Skin epidermis (tissue), 12 donors: ENCODE results near the gene MIXL1.
"Not testable (repeated sequence)": the region's sequence is repeated elsewhere in the genome, so short reads cannot be mapped to it uniquely, and the experiment has no call there.

Source experiments
- H3K27ac ChIP-seq, 21 experiments: fragments of 200-600 bp; sonication (generic) in 11 of 21; one replicate each; pipeline ENCODE4 v1.5.0; 2020; ENCODE audit warnings: mild to moderate bottlenecking in 3 of 21, inconsistent platforms in 2 of 21, moderate library complexity in 2 of 21
- H3K4me3 ChIP-seq, 7 experiments: fragments of 200-600 bp; sonication (generic) in 2 of 7; one replicate each; pipeline ENCODE4 v1.5.0; 2020; ENCODE audit warnings: inconsistent platforms in 2 of 7, mild to moderate bottlenecking in 2 of 7, moderate library complexity in 1 of 7

Gene MIXL1

DNA sequence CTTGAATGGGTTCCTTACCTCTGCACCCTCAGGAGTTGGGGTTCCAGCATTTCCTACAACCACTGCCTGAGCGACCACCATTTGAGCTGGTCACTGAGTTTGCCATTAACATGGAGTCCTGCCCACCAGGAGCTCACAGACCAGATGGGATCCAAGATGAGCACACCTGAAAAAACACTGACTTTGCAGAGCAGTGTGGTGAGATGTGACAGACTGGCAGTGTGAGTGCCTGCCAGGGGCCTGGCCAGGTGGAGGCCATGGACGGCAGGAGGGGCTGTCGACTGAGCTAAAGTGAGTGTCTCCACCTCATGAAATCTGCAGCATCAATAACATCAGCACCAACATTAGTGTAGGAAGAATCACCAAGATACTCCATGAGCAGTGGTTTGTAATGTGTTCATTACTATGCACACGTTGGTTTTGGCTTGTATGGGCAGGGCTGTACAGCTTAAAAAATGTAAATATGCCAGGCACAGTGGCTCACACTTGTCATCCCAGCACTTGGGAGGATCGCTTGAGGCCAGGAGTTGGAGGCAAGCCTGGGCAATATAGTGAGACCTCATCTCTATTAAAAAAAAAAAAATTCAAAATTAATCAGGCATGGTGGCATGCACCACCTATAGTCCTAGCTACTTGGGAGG is 12.2 kb upstream of the MIXL1 start:
- Histone ChIP-seq H3K4me3 (no peak overlapping the region), H3K27ac (no peak overlapping the region)

- H3K27ac ChIP-seq = no peak overlapping the region
- no peak overlapping the region for H3K4me3 ChIP-seq
Observed at GRCh38 chr1:226212545-226212944, 10.9 kb upstream of the MIXL1 start.

- H3K4me3 ChIP-seq = no peak overlapping the region
Observed at GRCh38 chr1:226215239-226215638, 8.2 kb upstream of the MIXL1 start.

DNA sequence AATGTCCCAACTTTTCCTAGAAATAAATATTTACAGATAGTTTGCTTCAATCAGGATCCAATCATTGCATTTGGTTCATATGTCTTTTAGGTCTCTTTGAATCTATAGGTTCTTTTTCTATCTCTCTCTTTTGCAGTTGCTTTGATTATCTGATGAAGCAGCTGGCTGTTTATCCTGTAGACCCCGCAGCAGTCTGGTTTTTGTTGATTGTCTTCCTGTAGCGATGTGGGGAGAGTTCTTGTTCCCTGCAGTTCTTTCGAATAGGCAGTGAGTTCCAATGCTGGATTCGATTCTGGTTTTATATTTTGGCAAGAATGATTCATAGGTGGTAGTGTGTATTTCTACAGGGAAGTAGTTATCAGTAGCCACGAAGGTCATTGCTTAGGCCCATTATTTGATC is 7.4 kb upstream of the MIXL1 start:
- H3K4me3 ChIP-seq = no peak overlapping the region
- H3K27ac ChIP-seq = no peak overlapping the region

More at GRCh38 chr1:226215239-226215638, 8.2 kb upstream of the MIXL1 start:
- H3K27ac ChIP-seq = no peak overlapping the region

- no peak overlapping the region for H3K4me3 ChIP-seq
- no peak overlapping the region for H3K27ac ChIP-seq
Observed at GRCh38 chr1:226217273-226217672, 6.2 kb upstream of the MIXL1 start.

DNA sequence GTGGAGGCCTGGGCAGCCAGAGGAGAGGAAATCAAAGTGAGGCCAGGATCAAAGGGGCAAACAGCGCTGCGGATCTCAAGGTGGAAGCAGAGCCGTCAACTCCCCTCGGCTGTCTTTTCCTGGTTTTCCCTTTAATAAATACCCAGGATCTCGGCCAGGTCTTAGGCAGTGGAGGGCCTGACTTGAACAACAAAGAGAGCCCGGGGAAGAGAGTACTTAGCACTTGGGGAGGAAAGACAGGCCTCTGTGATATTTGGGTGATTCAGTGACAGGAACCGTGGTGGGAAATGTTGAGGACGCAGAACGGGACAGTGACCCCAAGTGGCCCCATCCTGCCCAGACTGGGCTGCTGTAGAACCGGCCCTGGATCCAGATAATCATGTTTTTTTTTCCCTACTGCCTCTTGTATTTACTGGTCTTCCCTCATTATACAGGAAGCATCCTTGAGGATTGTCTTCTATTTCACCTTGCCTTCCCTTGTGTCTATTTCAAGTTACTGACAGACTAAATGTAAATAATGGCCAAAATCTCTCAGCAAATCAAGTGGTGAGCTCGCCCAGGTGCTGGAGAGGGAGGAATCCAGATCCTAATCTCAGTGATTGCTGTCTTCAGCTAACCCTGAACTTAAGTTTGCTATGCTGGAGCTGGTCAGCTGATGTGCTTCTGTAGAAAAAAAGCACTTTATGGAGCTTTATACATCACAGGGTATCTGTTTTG is 2.8 kb upstream of the MIXL1 start:
- H3K27ac ChIP-seq = peak overlapping the region in 1 of 21 experiments; percentile 69
- H3K4me3 ChIP-seq = no peak overlapping the region

DNA sequence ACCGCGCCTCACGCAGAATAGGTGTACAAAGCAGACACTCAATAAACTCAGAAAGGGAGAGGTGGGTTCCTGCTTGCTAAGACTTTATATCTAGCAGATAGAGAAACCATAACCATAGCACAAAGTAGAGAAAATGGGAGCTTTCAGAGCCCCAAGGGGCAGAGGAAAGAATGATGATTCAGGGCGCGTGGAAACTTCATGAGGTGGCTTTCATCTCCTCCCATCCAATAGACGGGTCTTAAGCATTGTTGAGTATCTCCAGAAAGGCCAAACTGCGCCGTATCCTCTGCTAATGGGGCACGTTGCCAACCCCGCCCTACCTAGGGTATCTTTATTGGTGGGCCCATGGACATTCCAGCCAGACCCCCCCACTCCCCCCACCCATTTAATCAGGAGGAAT is 778 bp upstream of the MIXL1 start:
- no peak overlapping the region for H3K4me3 ChIP-seq
- no peak overlapping the region for H3K27ac ChIP-seq

DNA sequence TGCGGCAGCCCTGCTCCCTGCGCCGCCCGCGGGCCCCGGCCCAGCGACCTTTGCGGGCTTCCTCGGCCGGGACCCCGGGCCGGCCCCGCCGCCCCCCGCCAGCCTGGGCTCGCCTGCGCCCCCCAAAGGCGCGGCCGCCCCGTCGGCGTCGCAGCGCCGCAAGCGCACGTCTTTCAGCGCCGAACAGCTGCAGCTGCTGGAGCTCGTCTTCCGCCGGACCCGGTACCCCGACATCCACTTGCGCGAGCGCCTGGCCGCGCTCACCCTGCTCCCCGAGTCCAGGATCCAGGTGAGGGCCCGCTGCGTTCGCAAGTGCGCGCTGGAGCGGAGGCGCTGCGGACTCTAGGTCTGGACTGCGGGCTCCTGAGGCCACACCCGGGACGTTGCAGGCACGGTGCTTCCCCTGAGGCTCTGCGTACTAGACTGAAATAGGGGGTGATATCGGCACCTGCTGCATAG is 351 bp downstream of the MIXL1 start:
- H3K27ac ChIP-seq = no peak overlapping the region
- peak overlapping the region in 6 of 7 experiments; percentile 22 to 46 (median 36) for H3K4me3 ChIP-seq

DNA sequence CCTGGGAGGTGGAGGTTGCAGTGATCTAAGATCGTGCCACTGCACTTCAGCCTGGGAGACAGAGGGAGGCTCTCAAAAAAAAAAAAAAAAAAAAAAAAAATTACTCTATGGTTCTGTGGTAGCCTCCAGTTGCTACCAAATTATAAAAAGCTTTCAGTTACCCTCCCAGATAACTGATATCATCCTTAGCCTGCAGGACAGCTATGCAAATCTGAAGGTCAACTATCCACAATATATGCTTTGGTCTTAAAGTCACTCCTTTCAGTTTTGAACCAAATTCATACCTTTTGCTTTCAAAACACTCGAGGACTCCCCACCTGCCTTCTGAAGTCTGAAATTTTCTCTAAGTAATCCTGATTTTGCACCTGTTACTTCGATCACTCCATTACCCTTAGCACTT is 3.1 kb downstream of the MIXL1 start:
- no peak overlapping the region for H3K27ac ChIP-seq
- no peak overlapping the region for H3K4me3 ChIP-seq

DNA sequence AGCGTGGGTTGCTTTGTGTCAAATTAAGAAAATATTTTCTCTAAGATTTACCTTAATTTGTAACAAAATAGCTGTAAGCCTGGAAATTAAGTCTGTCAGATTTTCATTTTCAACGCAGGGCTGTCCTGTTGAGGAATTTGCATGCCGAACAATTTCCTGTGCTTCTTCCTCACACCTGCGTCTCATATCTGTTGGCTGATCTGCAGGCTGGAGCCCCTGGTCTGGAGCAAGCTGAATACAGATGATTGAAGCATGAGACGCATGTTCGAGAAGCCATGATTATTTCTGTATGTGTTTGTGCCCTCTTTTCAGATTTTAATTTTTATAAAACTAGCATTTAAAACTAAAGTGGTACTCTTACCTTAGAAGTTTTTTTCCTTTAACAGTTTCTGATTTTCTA is 9.8 kb downstream of the MIXL1 start:
- Histone ChIP-seq H3K4me3 (no peak overlapping the region), H3K27ac (no peak overlapping the region)

- Histone ChIP-seq H3K4me3 (no peak overlapping the region), H3K27ac (no peak overlapping the region)
Observed at GRCh38 chr1:226233806-226234205, 10.3 kb downstream of the MIXL1 start.

DNA sequence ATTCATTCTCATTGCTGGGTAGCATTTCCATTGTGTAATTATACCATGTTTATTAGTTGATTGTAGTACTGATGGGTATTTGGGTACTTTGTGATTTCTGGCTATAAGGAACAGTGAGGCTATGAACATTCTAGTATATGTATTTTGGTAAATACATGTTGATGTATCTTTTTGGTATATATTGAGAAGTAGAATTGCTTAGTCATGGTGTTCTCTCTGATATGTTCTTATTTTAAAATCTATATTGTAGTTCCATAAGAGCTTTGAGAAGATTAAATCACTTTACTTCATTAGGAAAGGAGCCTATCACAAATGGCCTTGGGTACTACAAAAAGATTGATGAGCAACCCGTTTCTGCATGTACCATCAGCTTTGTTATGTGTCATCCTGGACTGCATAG is 13.4 kb downstream of the MIXL1 start:
- Histone ChIP-seq H3K27ac (no peak overlapping the region), H3K4me3 (no peak overlapping the region)

DNA sequence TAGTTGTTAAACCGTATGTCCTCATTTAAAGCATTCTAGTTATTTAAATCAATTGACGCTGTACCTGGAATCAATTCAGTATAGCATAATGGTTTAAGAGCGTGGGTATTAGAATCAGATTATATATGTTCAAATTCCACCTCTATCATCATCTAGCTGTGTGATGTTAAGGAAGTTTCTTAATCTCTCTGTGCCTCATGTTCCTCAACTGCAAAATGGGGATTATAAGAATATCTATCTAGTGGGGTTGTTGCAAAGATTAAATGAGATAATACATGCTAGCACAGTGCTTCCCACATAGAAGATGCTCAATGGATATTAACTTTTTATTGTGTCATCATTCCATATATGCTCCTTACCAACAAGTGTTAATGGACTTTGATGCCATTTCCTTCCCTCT is 16.0 kb downstream of the MIXL1 start:
- Histone ChIP-seq H3K27ac (no peak overlapping the region), H3K4me3 (no peak overlapping the region)

GRCh38 chr1:226248091-226248490 is 24.6 kb downstream of the MIXL1 start:
- H3K4me3 ChIP-seq = no peak overlapping the region
- H3K27ac ChIP-seq = no peak overlapping the region

DNA sequence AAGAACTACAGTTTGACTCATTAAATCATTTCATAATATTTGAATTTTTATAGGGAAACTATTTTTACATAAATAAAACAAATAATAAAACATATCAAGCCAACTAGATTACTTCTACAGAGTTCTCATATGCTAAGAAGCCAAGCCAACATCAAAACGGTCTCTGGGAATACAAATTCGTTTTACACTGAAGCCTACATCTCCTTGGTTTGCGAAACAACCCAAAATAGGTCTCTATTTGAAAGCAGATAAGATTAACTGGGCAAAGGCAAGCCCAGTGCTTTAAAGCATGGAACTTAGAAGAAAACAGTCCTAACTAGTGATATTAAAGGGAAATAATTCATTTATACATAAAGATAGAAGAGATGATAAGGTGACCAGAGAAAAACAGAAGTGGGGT is 25.3 kb downstream of the MIXL1 start:
- Histone ChIP-seq H3K4me3 (no peak overlapping the region), H3K27ac (no peak overlapping the region)

- Histone ChIP-seq H3K4me3 (no peak overlapping the region), H3K27ac (no peak overlapping the region)
Observed at GRCh38 chr1:226250511-226250910, 27.0 kb downstream of the MIXL1 start.

- not testable (repeated sequence) for H3K4me3 ChIP-seq, H3K27ac ChIP-seq
Observed at GRCh38 chr1:226252841-226253240, 29.4 kb downstream of the MIXL1 start.

GRCh38 chr1:226253933-226254332 is 30.5 kb downstream of the MIXL1 start:
- Histone ChIP-seq H3K27ac (no peak overlapping the region), H3K4me3 (no peak overlapping the region)

DNA sequence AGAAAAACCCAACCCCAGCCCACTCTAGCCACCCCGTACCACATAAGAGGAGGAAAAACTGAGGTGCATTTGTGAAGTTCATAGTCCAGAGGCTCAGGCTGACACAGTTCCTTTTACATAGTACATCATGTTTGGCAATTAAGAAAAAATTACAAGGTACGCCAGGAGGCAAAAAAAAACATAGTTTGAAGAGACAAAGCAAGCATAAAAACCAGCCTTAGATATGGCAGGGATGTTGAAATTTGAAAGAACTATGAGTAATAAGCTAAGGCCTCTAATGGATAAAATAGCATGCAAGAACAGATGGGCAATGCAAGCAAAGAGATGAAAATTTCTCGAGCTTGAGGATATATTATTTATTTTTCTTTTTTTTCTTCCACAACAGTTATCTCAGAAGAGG is 31.9 kb downstream of the MIXL1 start:
- no peak overlapping the region for H3K4me3 ChIP-seq
- H3K27ac ChIP-seq = no peak overlapping the region

DNA sequence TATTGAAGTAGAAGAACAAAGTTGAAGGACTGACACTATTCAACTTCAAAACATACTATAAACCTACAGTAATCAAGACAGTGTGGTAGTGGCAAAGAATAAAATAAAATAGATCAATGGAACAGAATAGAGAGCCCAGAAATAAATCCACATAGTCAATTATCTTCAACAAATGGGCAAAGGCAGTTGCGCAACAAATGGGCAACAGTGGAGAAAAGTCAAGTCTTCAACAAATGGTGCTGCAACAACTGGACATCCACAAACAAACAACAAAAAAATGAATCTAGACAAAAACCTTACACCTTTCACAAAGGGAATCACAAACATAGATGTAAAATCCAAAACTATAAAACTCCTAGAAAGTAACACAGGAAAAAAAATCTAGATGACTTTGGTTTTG is 38.4 kb downstream of the MIXL1 start:
- no peak overlapping the region for H3K4me3 ChIP-seq
- no peak overlapping the region for H3K27ac ChIP-seq

GRCh38 chr1:226268421-226269124 is 45.1 kb downstream of the MIXL1 start:
- no peak overlapping the region for H3K4me3 ChIP-seq
- H3K27ac ChIP-seq = no peak overlapping the region
